Measurements from ENCODE around the gene PNMA8A.

- no peak for TF ChIP-seq CTCF (IDR thresholded peaks at IDR 0.05)
- no peak for TF ChIP-seq POLR2A (IDR thresholded peaks at IDR 0.05)
Observed at GRCh38 chr19:46474211-46474610, 2.8 kb upstream of the PNMA8A start.
